ENCODE results near the gene FCAMR. TPM values are rescaled to one million over a fixed set of nuclear protein-coding genes. Genes with fewer than 3 reads are reported as not detected.

The FCAMR gene
- total RNA-seq, 1 donor from 2014 or later: not detected

- Histone ChIP-seq H3K9me3 (replicated peaks) (no peaks in the 10 kb centered on the region), H3K27me3 (ENCODE audit: low read depth) (peaks cover 4% of the 10 kb centered on the region), H3K4me1 (peaks cover 10% of the 10 kb centered on the region), H3K36me3 (no peaks in the 10 kb centered on the region), H3K27ac (replicated peaks) (no peak overlapping the region), H3K4me3 (no peak overlapping the region)
- no peak for DNase-seq
- intact Hi-C loops (cut with micrococcal nuclease): no loop called here
- TF ChIP-seq CTCF (IDR thresholded peaks at IDR 0.05; ENCODE audit: borderline replicate concordance): no peak
These were observed 33.0 kb upstream of the FCAMR start for GRCh38 chr1:207003210-207003609.

DNA sequence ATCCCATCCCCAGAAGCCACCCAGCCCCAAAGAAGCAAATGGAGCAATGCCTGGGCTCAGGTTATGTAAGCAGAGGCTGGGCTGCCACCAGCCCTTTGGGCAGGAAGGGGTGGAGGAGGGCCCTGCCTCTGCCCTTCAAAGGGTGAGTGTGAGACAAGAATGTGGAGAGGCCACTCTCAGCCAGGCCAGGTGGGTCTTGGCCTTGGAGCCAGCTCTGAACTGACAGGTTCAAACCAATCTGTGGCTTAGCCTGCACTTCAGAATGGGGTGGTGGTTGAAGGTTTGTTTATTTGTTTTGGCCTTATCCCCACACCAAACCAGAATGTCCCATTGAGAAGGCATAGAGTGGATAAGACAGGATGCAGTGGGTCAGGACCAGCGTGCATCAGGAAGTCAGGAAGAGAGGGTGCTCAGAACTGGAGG, 32.5 kb upstream of the FCAMR start:
- Histone ChIP-seq H3K27me3 (ENCODE audit: low read depth) (peaks cover 4% of the 10 kb centered on the region), H3K27ac (replicated peaks) (no peak overlapping the region), H3K36me3 (no peaks in the 10 kb centered on the region), H3K4me1 (peaks cover 10% of the 10 kb centered on the region), H3K9me3 (replicated peaks) (no peaks in the 10 kb centered on the region), H3K4me3 (no peak overlapping the region)
- TF ChIP-seq CTCF (IDR thresholded peaks at IDR 0.05; ENCODE audit: borderline replicate concordance): no peak
- intact Hi-C loops (cut with micrococcal nuclease): no loop called here
- no peak for DNase-seq

GRCh38 chr1:207001492-207002245, 31.4 kb upstream of the FCAMR start:
- H3K4me1 ChIP-seq: peaks cover 10% of the 10 kb centered on the region
- intact Hi-C loops (cut with micrococcal nuclease): no loop called here
- no peaks in the 10 kb centered on the region for H3K36me3 ChIP-seq
- no peaks in the 10 kb centered on the region for H3K9me3 ChIP-seq (replicated peaks)
- H3K4me3 ChIP-seq: no peak overlapping the region
- H3K27me3 ChIP-seq (ENCODE audit: low read depth): peaks cover 4% of the 10 kb centered on the region
- no peak overlapping the region for H3K27ac ChIP-seq (replicated peaks)
- DNase-seq: no peak
- TF ChIP-seq CTCF (IDR thresholded peaks at IDR 0.05; ENCODE audit: borderline replicate concordance): no peak

DNA sequence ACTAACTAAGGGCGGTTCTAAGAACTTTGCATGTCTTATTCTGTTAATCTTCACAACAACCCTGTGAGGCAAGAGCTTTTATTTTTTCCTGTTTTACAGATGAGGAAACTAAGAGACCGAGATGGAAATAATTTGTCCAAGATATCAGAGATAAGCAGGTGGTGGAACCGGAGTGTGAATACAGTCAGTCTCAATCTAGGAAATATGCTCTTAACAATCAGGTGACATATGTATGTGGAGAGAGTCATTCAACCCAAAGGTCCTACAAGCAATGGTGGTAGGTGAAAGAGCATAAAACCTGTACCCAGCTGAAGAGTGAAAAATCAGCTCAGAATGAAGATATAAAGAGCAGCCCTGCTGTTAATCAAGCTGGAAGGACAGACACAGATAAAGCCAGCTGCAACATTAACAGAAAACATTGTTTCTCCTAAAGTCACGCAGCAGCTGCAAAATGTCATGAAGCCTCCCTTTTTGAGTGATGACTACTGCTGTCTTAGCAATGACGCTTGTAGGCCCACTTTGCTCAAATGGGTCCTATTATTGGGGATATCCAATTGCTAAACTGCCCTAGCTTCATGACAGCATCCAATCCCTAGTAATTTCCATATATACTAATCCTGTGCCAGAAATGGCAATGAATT, 30.5 kb upstream of the FCAMR start:
- no peak overlapping the region for H3K4me3 ChIP-seq
- DNase-seq: no peak
- no peak overlapping the region for H3K27ac ChIP-seq (replicated peaks)
- TF ChIP-seq CTCF (IDR thresholded peaks at IDR 0.05; ENCODE audit: borderline replicate concordance): no peak
- peaks cover 4% of the 10 kb centered on the region for H3K27me3 ChIP-seq (ENCODE audit: low read depth)
- no peaks in the 10 kb centered on the region for H3K9me3 ChIP-seq (replicated peaks)
- H3K36me3 ChIP-seq: no peaks in the 10 kb centered on the region
- peaks cover 10% of the 10 kb centered on the region for H3K4me1 ChIP-seq
- intact Hi-C loops (cut with micrococcal nuclease): no loop called here

GRCh38 chr1:206998816-206999215, 28.6 kb upstream of the FCAMR start:
- Histone ChIP-seq H3K9me3 (replicated peaks) (no peaks in the 10 kb centered on the region), H3K4me3 (no peak overlapping the region), H3K4me1 (no peaks in the 10 kb centered on the region), H3K27me3 (ENCODE audit: low read depth) (peaks cover 18% of the 10 kb centered on the region), H3K27ac (replicated peaks) (no peak overlapping the region), H3K36me3 (no peaks in the 10 kb centered on the region)
- DNase-seq: no peak
- no peak for TF ChIP-seq CTCF (IDR thresholded peaks at IDR 0.05; ENCODE audit: borderline replicate concordance)
- intact Hi-C loops (cut with micrococcal nuclease): no loop called here
